Upper lobe of right lung (tissue), 1 donor: ENCODE data around the gene NT5C. TPM values are rescaled to one million over a fixed set of nuclear protein-coding genes. Genes with fewer than 3 reads are reported as not detected.

Experiments used
- ATAC-seq: fragments of 200-7000 bp; cut with Tn5 transposase; one replicate; pipeline ENCODE4 v1.9.1; 2020; ENCODE audit warnings: mild to moderate bottlenecking, moderate library complexity
- DNase-seq: peaks from one replicate; pipeline ENCODE4 v3.0.0-alpha.2; 2020
- H3K27ac ChIP-seq: fragments of 200-600 bp; one replicate; pipeline ENCODE4 v1.8.0; 2022
- H3K27me3 ChIP-seq: fragments of 200-600 bp; one replicate; pipeline ENCODE4 v1.8.0; 2022; ENCODE audit warnings: mild to moderate bottlenecking
- H3K36me3 ChIP-seq: fragments of 200-600 bp; one replicate; pipeline ENCODE4 v1.8.0; 2022
- H3K4me1 ChIP-seq: fragments of 200-600 bp; one replicate; pipeline ENCODE4 v1.8.0; 2022
- H3K4me3 ChIP-seq: fragments of 200-600 bp; one replicate; pipeline ENCODE4 v1.8.0; 2022; ENCODE audit warnings: mild to moderate bottlenecking
- H3K9me3 ChIP-seq: fragments of 200-600 bp; one replicate; pipeline ENCODE4 v1.8.0; 2022
- CTCF ChIP-seq: fragments of 200-600 bp; IDR thresholded peaks from one replicate; pipeline ENCODE4 v1.8.0; 2022; ENCODE audit warnings: antibody characterized with exemption
- intact Hi-C: fragments of 100-400 bp; cut with DNase I; formaldehyde crosslinking; loops from one replicate; pipeline ENCODE4 v1.11.0; 2022
- long read RNA-seq: library from polyadenylated mRNA; unstranded; transcript quantifications from one replicate; pipeline ENCODE4 v2.0.0, GENCODE V29; 2021
- total RNA-seq: library from RNA; stranded (reverse); fragmentation: NEBNext Ultra II Directional; extraction: Animal tissue kit (Norgen Biotek cat#: 25700); gene quantifications from one replicate; pipeline ENCODE4 v1.2.1, GENCODE V29; 2021
- donor health status: DM: no; HTN: yes; CAD: no; lungs with severe emphysema.

The NT5C gene
- 35.8 TPM for total RNA-seq
- long read RNA-seq, transcript NT5C-214 (2 exons, 503 nt), result minor isoform, 7 of 43 reads
- long read RNA-seq, transcript NT5C-201 (5 exons, 954 nt), result major isoform, 11 of 43 reads
- long read RNA-seq, partial matches to known transcripts, result 4 of 43 reads
- long read RNA-seq, other reads (novel, unspliced or antisense), result 10 of 43 reads

GRCh38 chr17:75131278-75132017, at the start of gene NT5C:
Gene NT5C (minus strand): TSS chr17:75131742. CDS start chr17:75131707, 35 bp downstream.
- DNase-seq, result peak; percentile 93
- H3K4me1 ChIP-seq, result peaks cover 11% of the 10 kb centered on the region
- H3K36me3 ChIP-seq, result peaks cover 19% of the 10 kb centered on the region
- no peaks in the 10 kb centered on the region for H3K27me3 ChIP-seq
- H3K27ac ChIP-seq, result peak within 1 kb of the TSS; percentile 93
- no peaks in the 10 kb centered on the region for H3K9me3 ChIP-seq
- intact Hi-C loops, result no loop called here
- H3K4me3 ChIP-seq, result peak within 1 kb of the TSS; percentile 90
- peak; percentile 69 for TF ChIP-seq CTCF
- peak; percentile 95 for ATAC-seq

- H3K4me3 ChIP-seq, result peak overlapping the region; percentile 98
- H3K27ac ChIP-seq, result no peak overlapping the region
- no peak for DNase-seq
- TF ChIP-seq CTCF, result no peak
- peaks cover 33% of the 10 kb centered on the region for H3K36me3 ChIP-seq
- no peaks in the 10 kb centered on the region for H3K27me3 ChIP-seq
- intact Hi-C loops, result no loop called here
- no peak for ATAC-seq
- H3K4me1 ChIP-seq, result peaks cover 24% of the 10 kb centered on the region
- H3K9me3 ChIP-seq, result no peaks in the 10 kb centered on the region
These were observed 49.6 kb upstream of the NT5C start for GRCh38 chr17:75181110-75181509.

- ATAC-seq, result no peak
- no peak for TF ChIP-seq CTCF
- H3K4me3 ChIP-seq, result no peak overlapping the region
- H3K27ac ChIP-seq, result no peak overlapping the region
- intact Hi-C loops, result loop anchor here (10.0 kb wide), 1 partner anchor 114 kb away; no protein-coding TSS in a partner anchor
- DNase-seq, result no peak
- H3K36me3 ChIP-seq, result peaks cover 59% of the 10 kb centered on the region
- no peaks in the 10 kb centered on the region for H3K9me3 ChIP-seq
- H3K27me3 ChIP-seq, result no peaks in the 10 kb centered on the region
- H3K4me1 ChIP-seq, result peaks cover 20% of the 10 kb centered on the region
These were observed 46.9 kb upstream of the NT5C start for GRCh38 chr17:75178453-75178852.

DNA sequence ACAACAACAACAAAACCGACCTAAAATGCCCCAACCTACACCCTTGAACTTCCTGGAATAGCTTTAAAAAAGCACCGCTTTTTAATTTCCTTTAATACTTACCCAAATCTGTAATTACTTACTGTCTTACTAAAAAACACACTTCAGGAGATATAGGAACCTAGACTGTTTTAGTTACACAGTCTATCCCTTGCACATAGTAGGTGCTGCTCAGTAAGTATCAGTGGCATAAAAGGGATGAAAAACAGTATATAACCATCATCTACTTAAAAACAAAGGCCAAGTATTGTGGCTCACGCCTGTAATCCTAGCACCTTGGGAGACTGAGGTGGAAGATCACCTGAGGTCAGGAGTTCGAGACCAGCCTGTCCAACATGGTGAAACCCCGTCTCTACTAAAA, 45.1 kb upstream of the NT5C start:
- H3K36me3 ChIP-seq, result peaks cover 78% of the 10 kb centered on the region
- ATAC-seq, result no peak

GRCh38 chr17:75174996-75175395, 43.5 kb upstream of the NT5C start:
- H3K4me3 ChIP-seq, result no peak overlapping the region
- DNase-seq (no peak), ATAC-seq (no peak)
- TF ChIP-seq CTCF, result no peak
- peaks cover 91% of the 10 kb centered on the region for H3K36me3 ChIP-seq
- H3K27ac ChIP-seq, result no peak overlapping the region
- H3K9me3 ChIP-seq, result no peaks in the 10 kb centered on the region
- intact Hi-C loops, result loop anchor here (5.0 to 10.0 kb wide), 2 partner anchors 63 to 110 kb away; no protein-coding TSS in a partner anchor
- peaks cover 7% of the 10 kb centered on the region for H3K4me1 ChIP-seq
- H3K27me3 ChIP-seq, result no peaks in the 10 kb centered on the region

More for the DNA sequence above, 45.1 kb upstream of the NT5C start:
- no peak for TF ChIP-seq CTCF
- Histone ChIP-seq H3K27ac (no peak overlapping the region), H3K9me3 (no peaks in the 10 kb centered on the region), H3K4me1 (peaks cover 21% of the 10 kb centered on the region), H3K27me3 (no peaks in the 10 kb centered on the region), H3K4me3 (no peak overlapping the region)
- intact Hi-C loops, result loop anchor here (10.0 kb wide), 1 partner anchor 112 kb away; no protein-coding TSS in a partner anchor
- no peak for DNase-seq
